Liver (tissue), 9 donors: Measurements from ENCODE around the gene GDF9. TPM values are rescaled to one million over a fixed set of nuclear protein-coding genes. Genes with fewer than 3 reads are reported as not detected.
A peak's percentile ranks its signal among the peaks of the same experiment; 100 is the strongest.

Experiments
- DNase-seq: peaks from one replicate; pipeline ENCODE4 v3.0.0-alpha.2; 2017; ENCODE audit warnings: low spot score
- H3K27ac ChIP-seq, 2 donors: one replicate each; pipeline ENCODE4 v1.7.0; 2013; ENCODE audit warnings: inconsistent platforms in 2 of 2, low read length in 2 of 2, control low read depth in 1 of 2, low read depth in 1 of 2, mild to moderate bottlenecking in 1 of 2
- H3K27me3 ChIP-seq, 4 donors: one replicate each; pipeline versions ENCODE4 v1.6.1 to v1.7.0; 2013; ENCODE audit warnings: low read length in 3 of 4, inconsistent platforms in 1 of 4, mild to moderate bottlenecking in 1 of 4, moderate library complexity in 1 of 4; ENCODE audit not compliant: control insufficient read depth in 4 of 4, insufficient read depth in 4 of 4
- H3K36me3 ChIP-seq, 4 donors: one replicate each; pipeline versions ENCODE4 v1.6.1 to v1.7.0; 2013; ENCODE audit warnings: low read length in 3 of 4, mild to moderate bottlenecking in 3 of 4, low read depth in 1 of 4, moderate library complexity in 1 of 4; ENCODE audit not compliant: control insufficient read depth in 4 of 4, insufficient read depth in 3 of 4
- H3K4me1 ChIP-seq, 4 donors: one replicate each; pipeline versions ENCODE4 v1.6.1 to v1.7.0; 2013; ENCODE audit warnings: low read length in 3 of 4, mild to moderate bottlenecking in 3 of 4, moderate library complexity in 1 of 4; ENCODE audit not compliant: control insufficient read depth in 4 of 4, insufficient read depth in 4 of 4
- H3K4me3 ChIP-seq, 3 donors: one replicate each; pipeline versions ENCODE4 v1.6.1 to v1.7.0; 2013; ENCODE audit warnings: low read length in 3 of 3, control low read depth in 1 of 3, low read depth in 1 of 3, mild to moderate bottlenecking in 1 of 3
- H3K9ac ChIP-seq, 2 donors: one replicate each; pipeline ENCODE4 v1.7.0; 2013; ENCODE audit warnings: low read length in 2 of 2, mild to moderate bottlenecking in 2 of 2, moderate library complexity in 2 of 2, control low read depth in 1 of 2, low read depth in 1 of 2
- H3K9me3 ChIP-seq, 4 donors: one replicate each; pipeline versions ENCODE4 v1.6.1 to v1.7.0; 2013; ENCODE audit warnings: low read length in 3 of 4; ENCODE audit not compliant: control insufficient read depth in 4 of 4
- ATF3 ChIP-seq: IDR thresholded peaks from 2 replicates; pipeline ENCODE4 v1.6.1; 2016; ENCODE audit warnings: antibody characterized with exemption
- EGR1 ChIP-seq, 2 donors: IDR thresholded peaks; 2 replicates each; pipeline ENCODE4 v1.6.1; 2016 to 2018; ENCODE audit warnings: antibody characterized with exemption in 2 of 2, low read depth in 2 of 2
- FOXA1 ChIP-seq: IDR thresholded peaks from 2 replicates; pipeline ENCODE4 v1.6.1; 2016; ENCODE audit warnings: antibody characterized with exemption
- FOXA2 ChIP-seq: IDR thresholded peaks from 2 replicates; pipeline ENCODE4 v1.6.1; 2016; ENCODE audit warnings: antibody characterized with exemption
- GABPA ChIP-seq, 2 donors: IDR thresholded peaks in 1 of 2; conservative IDR thresholded peaks in 1 of 2; 2 replicates each; pipeline ENCODE4 v1.6.1; 2016; ENCODE audit warnings: antibody characterized with exemption in 2 of 2, mild to moderate bottlenecking in 1 of 2, moderate library complexity in 1 of 2
- HNF4A ChIP-seq, 2 donors: conservative IDR thresholded peaks; 2 replicates each; pipeline ENCODE4 v1.6.1; 2016; ENCODE audit warnings: antibody characterized with exemption in 2 of 2, mild to moderate bottlenecking in 2 of 2
- HNF4G ChIP-seq: IDR thresholded peaks from 2 replicates; pipeline ENCODE4 v1.6.1; 2016; ENCODE audit warnings: antibody characterized with exemption
- JUND ChIP-seq, 2 donors: IDR thresholded peaks; 2 replicates each; pipeline ENCODE4 v1.6.1; 2016; ENCODE audit warnings: antibody characterized with exemption in 2 of 2
- NR2F2 ChIP-seq: IDR thresholded peaks from 2 replicates; pipeline ENCODE4 v1.6.1; 2016; ENCODE audit warnings: antibody characterized with exemption
- RAD21 ChIP-seq, 2 donors: IDR thresholded peaks; 2 replicates each; pipeline ENCODE4 v1.6.1; 2016; ENCODE audit warnings: antibody characterized with exemption in 2 of 2, mild to moderate bottlenecking in 2 of 2
- RXRA ChIP-seq, 2 donors: IDR thresholded peaks; 2 replicates each; pipeline ENCODE4 v1.6.1; 2017 to 2018; ENCODE audit warnings: antibody characterized with exemption in 2 of 2, mild to moderate bottlenecking in 1 of 2
- SP1 ChIP-seq: IDR thresholded peaks from 2 replicates; pipeline ENCODE4 v1.6.1; 2018; ENCODE audit warnings: antibody characterized with exemption, mild to moderate bottlenecking
- TAF1 ChIP-seq: conservative IDR thresholded peaks from 2 replicates; pipeline ENCODE4 v1.6.1; 2016; ENCODE audit warnings: antibody characterized with exemption, mild to moderate bottlenecking
- YY1 ChIP-seq: IDR thresholded peaks from 2 replicates; pipeline ENCODE4 v1.6.1; 2016; ENCODE audit warnings: antibody characterized with exemption, mild to moderate bottlenecking
- ZBTB33 ChIP-seq: IDR thresholded peaks from 2 replicates; pipeline ENCODE4 v1.6.1; 2016; ENCODE audit warnings: antibody characterized with exemption
- WGBS: extraction: QIAGEN DNeasy Blood & Tissue Kit; methylation state at CpG from one replicate; pipeline ENCODE4 v1.1.7; 2013; 5-methylcytosine and 5-hydroxymethylcytosine counted together
- polyA plus RNA-seq, 2 donors: library from polyadenylated mRNA; stranded (reverse) in 1 of 2; unstranded in 1 of 2; fragments of 200-250 nt in 1 of 2; fragments of >200 nt in 1 of 2; fragmentation: Nextera tagmentation in 1 of 2; extraction: Ambion mirVana in 1 of 2; gene quantifications; one replicate each; pipeline versions ENCODE4 v1.2.1 to v1.2.3, GENCODE V29; 2013 to 2015
- total RNA-seq, 2 donors: library from RNA; depleted of rRNA; stranded (reverse); fragments of >200 nt; gene quantifications; one replicate each; pipeline ENCODE4 v1.2.3, GENCODE V29; 2014
- TF ChIP-seq, protein P1 (sequence below): IDR thresholded peaks from 2 replicates; pipeline ENCODE4 v1.6.1; 2016; ENCODE audit warnings: antibody characterized with exemption
- TF ChIP-seq, protein P2 (sequence below): IDR thresholded peaks from 2 replicates; pipeline ENCODE4 v1.6.1; 2016; ENCODE audit warnings: antibody characterized with exemption, mild to moderate bottlenecking
- TF ChIP-seq, protein P3 (sequence below): fragments of 150-350 bp; IDR thresholded peaks from 2 replicates; pipeline ENCODE4 v1.5.1; 2017; ENCODE audit warnings: improper control_type of control experiment, low read depth, low read length; ENCODE audit not compliant: missing input control
- donor health status: healthy.
- donor health status: healthy.
- donor health status: healthy.
- donor health status: healthy.
- donor health status: healthy.

GDF9 gene
- total and polyA plus RNA-seq, 4 donors = 0.08 to 0.10 (median 0.08) TPM; not detected in 1

DNA sequence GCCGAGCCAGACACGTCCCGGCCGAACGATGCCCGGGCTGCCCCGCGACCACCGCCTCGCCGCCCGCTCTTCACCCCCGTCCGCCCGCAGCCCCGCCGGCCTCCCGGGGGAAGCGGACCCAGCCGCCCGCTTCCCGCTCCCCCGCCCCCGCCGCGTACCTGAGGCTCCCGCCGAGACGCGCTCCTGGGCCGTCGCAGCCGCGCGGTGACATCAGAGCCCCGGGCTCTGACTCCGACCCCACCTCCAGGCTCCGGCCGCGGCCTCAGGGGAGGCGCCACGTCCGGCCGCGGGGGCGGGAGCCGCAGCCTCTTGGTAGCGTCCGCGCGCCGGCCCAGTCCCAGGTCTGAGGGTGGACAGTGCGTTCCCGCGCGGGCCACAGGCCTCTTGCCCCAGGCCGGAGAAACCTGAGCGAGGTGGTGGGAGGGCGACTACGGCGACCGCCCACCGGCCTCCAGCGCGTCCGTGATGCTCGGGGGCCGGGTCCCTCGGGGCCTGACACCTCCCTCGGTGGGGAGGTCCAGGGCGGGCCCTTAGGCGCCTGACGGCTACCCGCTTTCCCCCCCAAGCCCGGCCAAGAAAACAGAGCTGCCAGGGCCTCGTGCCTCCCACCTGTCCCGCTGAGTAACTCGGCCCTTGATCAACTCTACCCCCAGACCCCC lies 35.7 kb downstream of the GDF9 start, which contains the start of gene SHROOM1:
Gene SHROOM1 (minus strand): TSS at position 212 of the 659 bp plus-strand sequence. CDS start 4,507 bp downstream, outside the sequence.
- peak; percentile 65 for DNase-seq
- Histone ChIP-seq H3K4me3 (peak within 1 kb of the TSS; percentile 80 to 91 (median 83)), H3K27me3 (no peaks in the 10 kb centered on the region)

More for the DNA sequence above, 35.7 kb downstream of the GDF9 start, which contains the start of gene SHROOM1:
- H3K27ac ChIP-seq = peak within 1 kb of the TSS; percentile 94 to 96
- TF ChIP-seq RAD21 (IDR thresholded peaks at IDR 0.05) (peak; percentile 30 to 56), YY1 (peak; percentile 47), EGR1 (IDR thresholded peaks at IDR 0.05; ENCODE audit: low read depth in 2 of 2) (peak; percentile 91 to 97), HNF4A (conservative IDR thresholded peaks at IDR 0.05) (no peak), RXRA (IDR thresholded peaks at IDR 0.05) (peak in 1 of 2 donors; percentile 23), JUND (IDR thresholded peaks at IDR 0.05) (no peak), HNF4G (no peak), ATF3 (no peak), FOXA2 (no peak), ZBTB33 (no peak), TAF1 (peak; percentile 59), FOXA1 (no peak), SP1 (peak; percentile 39), NR2F2 (no peak), GABPA (IDR thresholded peaks at IDR 0.05 in 1 of 2, conservative IDR thresholded peaks at IDR 0.05 in 1 of 2) (peak in 1 of 2 donors; percentile 44)
- TF ChIP-seq, protein P1, sequence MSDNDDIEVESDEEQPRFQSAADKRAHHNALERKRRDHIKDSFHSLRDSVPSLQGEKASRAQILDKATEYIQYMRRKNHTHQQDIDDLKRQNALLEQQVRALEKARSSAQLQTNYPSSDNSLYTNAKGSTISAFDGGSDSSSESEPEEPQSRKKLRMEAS = no peak
- TF ChIP-seq, protein P2, sequence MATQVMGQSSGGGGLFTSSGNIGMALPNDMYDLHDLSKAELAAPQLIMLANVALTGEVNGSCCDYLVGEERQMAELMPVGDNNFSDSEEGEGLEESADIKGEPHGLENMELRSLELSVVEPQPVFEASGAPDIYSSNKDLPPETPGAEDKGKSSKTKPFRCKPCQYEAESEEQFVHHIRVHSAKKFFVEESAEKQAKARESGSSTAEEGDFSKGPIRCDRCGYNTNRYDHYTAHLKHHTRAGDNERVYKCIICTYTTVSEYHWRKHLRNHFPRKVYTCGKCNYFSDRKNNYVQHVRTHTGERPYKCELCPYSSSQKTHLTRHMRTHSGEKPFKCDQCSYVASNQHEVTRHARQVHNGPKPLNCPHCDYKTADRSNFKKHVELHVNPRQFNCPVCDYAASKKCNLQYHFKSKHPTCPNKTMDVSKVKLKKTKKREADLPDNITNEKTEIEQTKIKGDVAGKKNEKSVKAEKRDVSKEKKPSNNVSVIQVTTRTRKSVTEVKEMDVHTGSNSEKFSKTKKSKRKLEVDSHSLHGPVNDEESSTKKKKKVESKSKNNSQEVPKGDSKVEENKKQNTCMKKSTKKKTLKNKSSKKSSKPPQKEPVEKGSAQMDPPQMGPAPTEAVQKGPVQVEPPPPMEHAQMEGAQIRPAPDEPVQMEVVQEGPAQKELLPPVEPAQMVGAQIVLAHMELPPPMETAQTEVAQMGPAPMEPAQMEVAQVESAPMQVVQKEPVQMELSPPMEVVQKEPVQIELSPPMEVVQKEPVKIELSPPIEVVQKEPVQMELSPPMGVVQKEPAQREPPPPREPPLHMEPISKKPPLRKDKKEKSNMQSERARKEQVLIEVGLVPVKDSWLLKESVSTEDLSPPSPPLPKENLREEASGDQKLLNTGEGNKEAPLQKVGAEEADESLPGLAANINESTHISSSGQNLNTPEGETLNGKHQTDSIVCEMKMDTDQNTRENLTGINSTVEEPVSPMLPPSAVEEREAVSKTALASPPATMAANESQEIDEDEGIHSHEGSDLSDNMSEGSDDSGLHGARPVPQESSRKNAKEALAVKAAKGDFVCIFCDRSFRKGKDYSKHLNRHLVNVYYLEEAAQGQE = peak; percentile 86
- TF ChIP-seq, protein P3, sequence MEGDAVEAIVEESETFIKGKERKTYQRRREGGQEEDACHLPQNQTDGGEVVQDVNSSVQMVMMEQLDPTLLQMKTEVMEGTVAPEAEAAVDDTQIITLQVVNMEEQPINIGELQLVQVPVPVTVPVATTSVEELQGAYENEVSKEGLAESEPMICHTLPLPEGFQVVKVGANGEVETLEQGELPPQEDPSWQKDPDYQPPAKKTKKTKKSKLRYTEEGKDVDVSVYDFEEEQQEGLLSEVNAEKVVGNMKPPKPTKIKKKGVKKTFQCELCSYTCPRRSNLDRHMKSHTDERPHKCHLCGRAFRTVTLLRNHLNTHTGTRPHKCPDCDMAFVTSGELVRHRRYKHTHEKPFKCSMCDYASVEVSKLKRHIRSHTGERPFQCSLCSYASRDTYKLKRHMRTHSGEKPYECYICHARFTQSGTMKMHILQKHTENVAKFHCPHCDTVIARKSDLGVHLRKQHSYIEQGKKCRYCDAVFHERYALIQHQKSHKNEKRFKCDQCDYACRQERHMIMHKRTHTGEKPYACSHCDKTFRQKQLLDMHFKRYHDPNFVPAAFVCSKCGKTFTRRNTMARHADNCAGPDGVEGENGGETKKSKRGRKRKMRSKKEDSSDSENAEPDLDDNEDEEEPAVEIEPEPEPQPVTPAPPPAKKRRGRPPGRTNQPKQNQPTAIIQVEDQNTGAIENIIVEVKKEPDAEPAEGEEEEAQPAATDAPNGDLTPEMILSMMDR = no peak
- WGBS = 3% methylated on average over 78 of the region's 78 CpGs
- H3K4me1 ChIP-seq = peaks cover 0 to 37% (median 23%) of the 10 kb centered on the region in 4 donors
- no peaks in the 10 kb centered on the region for H3K9me3 ChIP-seq
- H3K9ac ChIP-seq = peak within 1 kb of the TSS; percentile 88 to 93
- H3K36me3 ChIP-seq = peaks cover 0 to 5% (median 2%) of the 10 kb centered on the region in 4 donors
